ENCODE results near the gene TNRC6B. TPM values are rescaled to one million over a fixed set of nuclear protein-coding genes. Genes with fewer than 3 reads are reported as not detected.
A peak's percentile ranks its signal among the peaks of the same experiment; 100 is the strongest.

TNRC6B gene
- total RNA-seq, 2 experiments from 2014 or later = 40.0 to 72.5 TPM

DNA sequence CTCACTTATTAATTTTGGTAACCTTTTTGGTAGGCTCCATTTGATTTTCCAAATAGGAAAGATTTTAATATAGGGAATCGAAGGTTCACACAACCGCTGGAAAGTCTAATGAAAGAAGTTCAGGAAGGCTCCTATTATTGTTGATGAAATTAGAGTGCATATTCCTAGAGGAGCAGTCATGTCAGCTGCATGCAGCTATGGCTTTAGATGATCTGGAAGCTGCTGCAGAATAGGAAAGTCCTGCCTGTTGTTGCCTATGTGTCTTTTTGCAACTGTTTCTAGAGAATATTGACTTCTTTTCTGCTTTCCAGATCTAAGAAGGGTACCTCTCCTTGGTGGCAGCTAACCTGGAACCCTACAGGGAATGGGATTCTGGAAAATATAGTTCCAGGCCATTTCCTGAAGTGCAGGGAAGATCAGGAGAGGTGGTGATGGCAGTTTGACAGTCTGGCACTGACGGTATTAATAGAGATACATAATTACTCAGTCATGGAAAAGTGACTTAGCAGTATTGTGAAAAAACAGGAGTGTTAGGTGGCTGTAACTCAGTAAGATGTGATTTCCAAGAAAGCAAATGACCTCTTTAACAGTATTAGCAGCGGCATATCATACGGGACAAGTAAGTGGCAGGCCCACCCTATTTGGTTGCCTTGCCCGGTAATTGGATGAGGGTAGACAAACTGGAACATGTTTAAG, 54.0 kb downstream of the TNRC6B start:
- CTCF ChIA-PET = no interaction called here
- no peak overlapping the region for H3K4me3 Mint-ChIP-seq
- DNase-seq = no peak
- H3K4me1 Mint-ChIP-seq = peaks cover 12% of the 10 kb centered on the region
- H3K36me3 Mint-ChIP-seq = peaks cover 28% of the 10 kb centered on the region
- H3K27ac Mint-ChIP-seq = no peak overlapping the region
- ATAC-seq = no peak
- H3K9me3 Mint-ChIP-seq (ENCODE audit: low read depth) = no peaks in the 10 kb centered on the region
- no peaks in the 10 kb centered on the region for H3K27me3 Mint-ChIP-seq

DNA sequence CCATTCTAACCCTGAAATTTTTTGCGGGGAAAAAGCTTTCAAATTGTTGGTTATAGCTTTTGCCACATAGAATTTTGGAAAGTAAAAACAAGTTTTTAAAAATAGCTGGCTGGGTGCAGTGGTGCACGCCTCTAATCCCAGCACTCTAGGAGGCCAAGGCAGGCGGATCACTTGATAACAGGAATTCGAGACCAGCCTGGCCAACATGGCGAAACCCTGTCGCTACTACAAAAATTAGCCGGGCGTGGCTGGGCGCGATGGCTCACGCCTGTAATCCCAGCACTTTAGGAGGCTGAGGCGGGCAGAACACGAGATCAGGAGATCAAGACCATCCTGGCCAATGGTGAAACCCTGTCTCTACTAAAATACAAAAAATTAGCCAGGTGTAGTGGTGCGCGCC, 54.9 kb downstream of the TNRC6B start:
- H3K4me1 Mint-ChIP-seq = peaks cover 21% of the 10 kb centered on the region
- CTCF ChIA-PET = no interaction called here
- H3K9me3 Mint-ChIP-seq (ENCODE audit: low read depth) = no peaks in the 10 kb centered on the region
- no peak overlapping the region for H3K27ac Mint-ChIP-seq
- H3K4me3 Mint-ChIP-seq = no peak overlapping the region
- DNase-seq (no peak), ATAC-seq (no peak)
- H3K27me3 Mint-ChIP-seq = no peaks in the 10 kb centered on the region
- H3K36me3 Mint-ChIP-seq = peaks cover 29% of the 10 kb centered on the region

DNA sequence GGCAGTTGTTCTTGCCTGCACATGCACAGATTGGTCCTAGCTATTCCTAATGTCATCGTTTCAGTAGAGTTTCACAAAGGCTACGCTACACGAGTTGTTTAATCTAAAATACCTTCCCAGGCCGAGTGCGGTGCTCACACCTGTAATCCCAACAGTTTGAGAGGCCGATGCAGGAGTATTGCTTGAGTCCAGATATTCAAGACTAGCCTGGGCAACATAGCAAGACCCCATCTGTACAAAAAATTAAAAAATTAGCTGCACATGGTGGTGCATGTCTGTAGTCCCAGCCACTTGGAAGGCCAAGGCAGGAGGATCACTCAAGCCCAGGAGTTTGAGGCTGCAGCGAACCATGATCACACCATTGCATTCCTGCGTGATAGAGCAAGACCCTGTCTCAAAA, 56.2 kb downstream of the TNRC6B start:
- Mint-ChIP-seq H3K4me1 (peaks cover 34% of the 10 kb centered on the region), H3K36me3 (peaks cover 29% of the 10 kb centered on the region)

DNA sequence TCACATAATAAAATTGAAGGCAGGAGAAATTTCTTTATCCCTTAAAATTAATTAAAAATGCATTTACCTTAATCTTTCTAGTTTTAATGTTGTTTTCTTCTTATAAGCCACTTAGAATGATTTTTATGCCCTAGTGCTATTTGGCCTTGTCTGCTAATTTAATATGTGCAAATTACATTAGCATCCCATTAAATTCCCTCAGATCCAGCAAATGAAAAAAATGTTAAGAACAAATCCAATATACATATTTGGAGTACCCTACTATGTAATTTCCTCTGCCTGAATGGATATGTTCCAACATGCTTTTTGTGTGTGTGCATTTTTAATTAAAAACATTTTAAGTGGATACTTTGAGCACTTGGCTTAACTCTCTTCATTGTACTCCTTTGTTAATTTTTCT, 56.9 kb downstream of the TNRC6B start:
- no peaks in the 10 kb centered on the region for H3K9me3 Mint-ChIP-seq (ENCODE audit: low read depth)
- ATAC-seq (no peak), DNase-seq (no peak)
- H3K27ac Mint-ChIP-seq = no peak overlapping the region
- H3K4me1 Mint-ChIP-seq = peaks cover 41% of the 10 kb centered on the region
- CTCF ChIA-PET = no interaction called here
- H3K36me3 Mint-ChIP-seq = peaks cover 23% of the 10 kb centered on the region
- H3K27me3 Mint-ChIP-seq = no peaks in the 10 kb centered on the region
- H3K4me3 Mint-ChIP-seq = no peak overlapping the region

More for the DNA sequence above, 56.2 kb downstream of the TNRC6B start:
- no peak for ATAC-seq
- CTCF ChIA-PET = interaction anchor here (1.1 kb wide), 1 partner anchor 15 kb away, joined by 3 read pairs; no protein-coding TSS in a partner anchor
- DNase-seq = no peak
- Mint-ChIP-seq H3K9me3 (ENCODE audit: low read depth) (no peaks in the 10 kb centered on the region), H3K27me3 (no peaks in the 10 kb centered on the region), H3K27ac (no peak overlapping the region), H3K4me3 (no peak overlapping the region)

DNA sequence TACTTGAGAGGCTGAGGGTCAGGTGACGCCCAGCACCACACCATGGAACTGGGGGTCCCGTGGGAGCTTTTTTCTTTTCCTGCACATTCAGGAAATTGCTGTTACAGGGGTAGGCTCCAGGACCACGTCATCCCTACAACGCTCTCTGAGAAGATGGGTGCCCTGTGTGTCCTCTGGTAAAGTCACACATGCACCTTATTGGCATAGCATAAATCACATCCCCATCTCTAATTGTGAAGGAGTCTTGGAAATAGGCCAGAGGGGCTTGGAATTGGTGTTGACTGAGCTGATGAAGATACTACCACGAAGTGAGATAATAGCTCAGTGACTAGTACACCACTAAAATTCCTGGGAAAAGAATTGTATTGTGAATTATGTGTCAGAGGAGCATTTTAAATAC, 57.6 kb downstream of the TNRC6B start:
- Mint-ChIP-seq H3K9me3 (ENCODE audit: low read depth) (no peaks in the 10 kb centered on the region), H3K4me1 (peaks cover 42% of the 10 kb centered on the region), H3K4me3 (no peak overlapping the region), H3K36me3 (peaks cover 19% of the 10 kb centered on the region), H3K27me3 (no peaks in the 10 kb centered on the region), H3K27ac (no peak overlapping the region)
- DNase-seq (no peak), ATAC-seq (no peak)
- CTCF ChIA-PET = no interaction called here

DNA sequence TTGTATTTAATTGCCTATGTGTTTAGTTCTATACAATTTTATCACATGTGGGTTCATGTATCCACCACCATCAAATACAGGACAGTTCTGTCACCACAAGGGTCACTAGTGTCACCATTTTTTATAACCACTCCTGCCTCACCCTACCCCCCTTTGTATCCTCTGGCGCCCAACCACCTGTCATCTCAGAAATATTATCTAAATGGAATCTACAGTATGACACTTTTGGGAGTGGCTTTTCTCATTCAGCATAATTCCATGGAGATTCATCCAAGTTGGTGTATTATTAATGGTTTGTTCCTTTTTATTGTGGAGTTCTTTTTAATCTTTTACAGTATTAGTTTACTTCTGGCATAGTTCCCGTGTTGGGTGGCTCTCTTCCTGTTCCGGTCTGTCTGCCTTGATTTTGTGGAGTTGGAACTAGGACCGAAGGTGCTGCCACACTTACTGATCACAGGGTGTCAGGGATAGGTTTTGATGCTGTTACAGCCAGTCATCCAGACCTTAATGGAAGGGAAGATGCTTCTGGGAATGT, 58.5 kb downstream of the TNRC6B start:
- H3K36me3 Mint-ChIP-seq = peaks cover 19% of the 10 kb centered on the region
- no peak overlapping the region for H3K27ac Mint-ChIP-seq
- H3K4me1 Mint-ChIP-seq = peaks cover 51% of the 10 kb centered on the region
- H3K4me3 Mint-ChIP-seq = no peak overlapping the region
- DNase-seq (no peak), ATAC-seq (no peak)
- H3K9me3 Mint-ChIP-seq (ENCODE audit: low read depth) = no peaks in the 10 kb centered on the region
- H3K27me3 Mint-ChIP-seq = no peaks in the 10 kb centered on the region
- CTCF ChIA-PET = no interaction called here

DNA sequence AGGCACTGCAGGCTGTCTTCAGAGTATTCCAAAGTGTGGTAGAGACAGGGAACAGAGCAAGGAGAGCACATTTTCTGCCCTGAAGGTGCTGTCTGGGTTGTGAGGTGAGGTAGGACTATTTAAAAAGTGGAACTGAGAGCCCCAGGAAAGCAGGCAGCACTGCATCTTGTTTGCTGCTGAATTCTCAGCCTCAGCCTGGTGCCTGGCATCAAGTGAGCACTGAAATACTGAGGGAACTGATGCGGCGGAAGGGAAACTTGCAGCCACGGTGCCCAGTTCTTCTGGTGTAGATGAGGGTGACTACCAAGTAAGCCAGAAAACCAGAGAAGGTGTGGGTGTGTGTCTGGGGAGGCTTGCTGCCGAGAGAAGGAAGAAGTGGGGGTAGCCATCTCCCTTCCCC, 59.5 kb downstream of the TNRC6B start:
- no peak overlapping the region for H3K4me3 Mint-ChIP-seq
- ATAC-seq (no peak), DNase-seq (no peak)
- H3K9me3 Mint-ChIP-seq (ENCODE audit: low read depth) = no peaks in the 10 kb centered on the region
- H3K27ac Mint-ChIP-seq = no peak overlapping the region
- CTCF ChIA-PET = no interaction called here
- H3K4me1 Mint-ChIP-seq = peaks cover 58% of the 10 kb centered on the region
- H3K36me3 Mint-ChIP-seq = peaks cover 13% of the 10 kb centered on the region
- H3K27me3 Mint-ChIP-seq = no peaks in the 10 kb centered on the region

DNA sequence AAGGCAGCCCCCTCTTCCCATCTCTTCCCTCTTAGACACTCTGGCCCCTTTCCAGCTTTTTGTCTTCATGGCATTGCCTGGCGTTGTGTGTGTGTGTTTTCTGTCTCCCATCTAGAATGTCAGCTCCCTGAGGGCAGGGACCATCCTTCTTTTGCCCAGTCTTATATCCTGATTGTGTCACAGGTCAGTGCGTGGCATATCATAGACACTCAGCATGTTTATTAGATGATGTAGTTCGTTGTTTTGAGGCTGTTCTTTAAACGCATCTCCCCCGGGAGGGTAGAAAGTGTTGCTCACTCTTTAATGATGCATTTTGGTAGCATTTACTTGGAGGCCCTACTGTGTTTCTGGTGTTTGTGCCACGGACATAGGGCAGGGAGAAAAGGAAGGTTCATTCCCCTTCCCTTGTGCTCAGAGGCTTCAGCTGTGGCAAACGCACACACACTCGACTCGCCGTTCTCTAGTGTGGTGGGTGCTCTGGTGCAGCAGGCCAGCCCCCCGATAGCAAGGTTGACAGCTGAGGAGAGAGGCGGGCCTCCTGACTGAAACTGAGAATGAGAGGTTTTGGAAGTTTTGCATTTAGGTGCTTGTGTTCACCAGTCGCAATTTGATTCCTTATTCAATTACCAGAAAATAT, 60.2 kb downstream of the TNRC6B start:
- H3K9me3 Mint-ChIP-seq (ENCODE audit: low read depth) = no peaks in the 10 kb centered on the region
- CTCF ChIA-PET = no interaction called here
- no peak overlapping the region for H3K27ac Mint-ChIP-seq
- H3K27me3 Mint-ChIP-seq = no peaks in the 10 kb centered on the region
- H3K36me3 Mint-ChIP-seq = peaks cover 11% of the 10 kb centered on the region
- ATAC-seq = no peak
- H3K4me1 Mint-ChIP-seq = peaks cover 61% of the 10 kb centered on the region
- DNase-seq = no peak
- no peak overlapping the region for H3K4me3 Mint-ChIP-seq

DNA sequence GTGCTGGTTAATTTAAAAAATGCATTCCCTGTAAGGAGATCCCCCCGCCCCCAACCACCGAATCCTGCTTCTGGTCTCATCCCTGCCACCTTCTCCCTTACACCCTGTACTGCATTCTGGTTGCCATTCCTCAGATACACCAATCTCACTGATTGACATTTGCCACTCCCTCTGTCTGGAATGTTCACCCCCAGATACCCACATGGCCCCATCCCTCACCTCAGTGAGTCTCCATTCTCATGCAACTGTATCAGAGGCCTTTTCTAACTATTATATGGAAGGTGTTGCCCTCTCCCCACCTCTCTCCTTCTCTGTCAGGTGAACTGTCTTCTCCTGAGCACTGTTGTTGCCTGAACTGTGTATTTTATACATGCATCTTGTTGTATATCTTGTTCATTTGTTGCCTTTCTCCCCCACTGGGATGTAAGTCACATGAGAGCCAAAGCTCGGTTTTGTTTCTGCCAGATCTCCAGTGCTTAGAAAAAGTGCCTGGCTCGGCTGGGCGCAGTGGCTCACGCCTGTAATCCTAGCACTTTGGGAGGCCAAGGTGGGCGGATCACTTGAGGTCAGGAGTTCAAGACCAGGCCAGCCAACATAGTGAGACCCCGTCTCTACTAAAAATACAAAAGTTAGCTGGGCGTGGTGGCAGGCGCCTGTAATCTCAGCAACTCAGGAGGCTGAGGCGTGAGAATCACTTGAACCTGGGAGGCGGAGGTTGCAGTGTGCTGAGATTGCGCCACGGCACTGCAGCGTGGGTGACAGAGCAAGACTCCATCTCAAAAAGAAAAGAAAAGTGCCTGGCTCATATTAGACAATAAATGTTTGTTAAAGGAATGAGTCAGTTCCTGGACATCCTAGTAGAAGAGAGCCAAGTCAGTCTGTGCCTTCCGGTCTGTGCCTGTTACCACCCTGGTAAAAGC, 61.0 kb downstream of the TNRC6B start:
- ATAC-seq = no peak
- Mint-ChIP-seq H3K4me1 (peaks cover 65% of the 10 kb centered on the region), H3K4me3 (no peak overlapping the region), H3K36me3 (peaks cover 11% of the 10 kb centered on the region), H3K9me3 (ENCODE audit: low read depth) (no peaks in the 10 kb centered on the region), H3K27ac (peak overlapping the region; percentile 6), H3K27me3 (no peaks in the 10 kb centered on the region)
- CTCF ChIA-PET = no interaction called here
- peak; percentile 47 for DNase-seq

DNA sequence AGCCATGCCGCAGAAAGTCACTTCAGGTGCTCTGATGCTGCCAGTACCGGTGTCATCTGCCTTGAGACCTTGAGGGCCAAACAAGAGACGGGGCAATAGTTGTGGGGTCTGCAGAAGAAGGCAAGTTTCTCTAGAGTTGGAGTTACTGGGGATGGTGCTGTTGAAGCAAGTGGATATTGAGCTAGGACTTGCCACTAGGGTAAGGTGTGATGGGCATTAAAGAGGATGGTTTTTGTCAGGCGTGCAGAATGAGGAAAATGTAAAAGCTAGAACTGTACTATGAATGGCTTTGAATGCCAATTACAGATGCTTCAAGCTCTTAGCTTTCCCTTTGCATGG, 61.6 kb downstream of the TNRC6B start:
- ATAC-seq (no peak), DNase-seq (no peak)
- CTCF ChIA-PET = no interaction called here
- Mint-ChIP-seq H3K27ac (no peak overlapping the region), H3K36me3 (peaks cover 11% of the 10 kb centered on the region), H3K4me3 (no peak overlapping the region), H3K4me1 (peaks cover 70% of the 10 kb centered on the region), H3K9me3 (ENCODE audit: low read depth) (no peaks in the 10 kb centered on the region), H3K27me3 (no peaks in the 10 kb centered on the region)

DNA sequence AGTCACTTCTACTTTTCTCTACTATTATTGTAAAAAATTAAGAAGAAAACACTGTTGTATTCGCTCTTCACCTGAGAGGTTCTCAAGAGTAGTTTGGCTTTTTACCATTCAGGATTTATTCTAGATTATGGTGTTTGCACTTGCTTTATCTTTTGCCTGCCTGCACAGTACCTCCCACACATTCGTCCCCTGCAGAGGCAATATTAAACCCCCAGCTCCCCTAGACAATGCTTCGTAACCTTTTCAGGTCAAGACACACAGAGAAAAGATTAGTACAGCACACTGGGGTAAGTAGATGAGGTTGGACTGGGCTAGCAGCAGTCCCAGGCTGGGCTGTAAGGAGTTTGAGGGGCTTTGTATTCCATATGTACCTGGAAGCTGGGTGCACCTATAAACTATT, 62.4 kb downstream of the TNRC6B start:
- Mint-ChIP-seq H3K9me3 (ENCODE audit: low read depth) (no peaks in the 10 kb centered on the region), H3K36me3 (peaks cover 11% of the 10 kb centered on the region), H3K4me3 (no peak overlapping the region), H3K27ac (peak overlapping the region; percentile 52), H3K27me3 (no peaks in the 10 kb centered on the region), H3K4me1 (peaks cover 75% of the 10 kb centered on the region)
- CTCF ChIA-PET = interaction anchor here (0.6 to 1.3 kb wide), 2 partner anchors 108 to 798 kb away, joined by 3 to 4 read pairs; no protein-coding TSS in a partner anchor
- DNase-seq (no peak), ATAC-seq (no peak)

DNA sequence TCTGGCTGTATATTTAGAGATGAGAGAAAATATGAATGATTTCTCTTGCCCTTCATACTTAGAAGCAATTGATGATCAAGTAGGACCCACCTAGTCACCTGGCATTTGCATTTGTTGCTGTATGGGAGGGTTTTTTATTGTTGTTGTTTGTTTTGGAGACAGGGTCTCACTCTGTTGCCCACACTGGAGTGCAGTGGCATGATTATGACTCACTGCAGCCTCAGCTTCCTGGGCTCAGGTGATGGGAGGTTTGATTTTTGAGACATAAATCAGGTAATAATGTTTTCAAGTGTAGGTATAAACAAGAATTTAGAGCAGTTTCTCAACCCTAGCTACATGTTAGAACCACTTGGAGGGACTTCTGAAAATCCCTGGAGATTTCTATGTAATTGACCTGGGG, 63.0 kb downstream of the TNRC6B start:
- Mint-ChIP-seq H3K4me3 (no peak overlapping the region), H3K4me1 (peaks cover 75% of the 10 kb centered on the region), H3K9me3 (ENCODE audit: low read depth) (no peaks in the 10 kb centered on the region), H3K36me3 (peaks cover 13% of the 10 kb centered on the region), H3K27me3 (no peaks in the 10 kb centered on the region), H3K27ac (peak overlapping the region; percentile 55)
- no peak for DNase-seq
- ATAC-seq = peak; percentile 38
- CTCF ChIA-PET = interaction anchor here (0.6 to 1.3 kb wide), 2 partner anchors 107 to 797 kb away, joined by 3 to 4 read pairs; no protein-coding TSS in a partner anchor

DNA sequence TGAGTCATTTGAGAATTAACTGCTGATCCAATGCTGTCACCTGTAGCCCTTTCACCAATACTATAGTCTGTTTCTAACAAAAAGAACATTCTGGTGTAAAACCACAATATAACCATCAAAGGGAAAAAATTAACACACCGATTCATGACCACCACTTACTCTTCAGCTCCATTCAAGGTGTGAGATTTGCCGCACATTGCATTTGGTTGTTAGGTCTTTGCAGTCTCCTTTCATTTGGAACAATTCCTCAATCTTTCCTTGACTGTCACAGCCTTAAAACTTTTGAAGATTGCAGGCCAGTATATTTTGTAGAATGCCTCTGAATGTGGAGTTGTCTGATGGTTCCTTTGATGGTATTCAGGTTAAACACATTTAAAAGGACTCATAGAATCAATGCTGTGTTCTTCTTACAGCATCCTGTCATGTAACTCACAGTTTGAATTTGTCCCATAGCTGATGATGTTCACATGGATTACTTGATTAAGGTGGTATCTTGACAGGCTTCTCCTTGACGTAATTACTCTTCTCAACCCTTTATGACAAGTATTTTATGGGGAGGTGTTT, 63.6 kb downstream of the TNRC6B start:
- H3K4me3 Mint-ChIP-seq = no peak overlapping the region
- CTCF ChIA-PET = interaction anchor here (1.3 kb wide), 1 partner anchor 107 kb away, joined by 4 read pairs; no protein-coding TSS in a partner anchor
- H3K36me3 Mint-ChIP-seq = peaks cover 13% of the 10 kb centered on the region
- H3K4me1 Mint-ChIP-seq = peaks cover 74% of the 10 kb centered on the region
- ATAC-seq (peak; percentile 71), DNase-seq (no peak)
- H3K27ac Mint-ChIP-seq = peak overlapping the region; percentile 55
- H3K27me3 Mint-ChIP-seq = no peaks in the 10 kb centered on the region
- no peaks in the 10 kb centered on the region for H3K9me3 Mint-ChIP-seq (ENCODE audit: low read depth)

Data from activated CD8-positive, alpha-beta memory T cell treated with anti-CD3 and anti-CD28 coated beads, Interleukin-2, amount 10 ng/mL, durations not matched to agents 7 days and 5 days (primary cell).